GM18519 (cell line): Measurements from ENCODE around the gene ANKDD1B.

ENCODE experiments used
- ATAC-seq: cut with Tn5 transposase; IDR thresholded peaks from one replicate; pipeline ENCODE4 v1.9.1; 2021; ENCODE audit warnings: mild to moderate bottlenecking, moderate library complexity; ENCODE audit not compliant: unreplicated experiment, low FRiP score

Gene ANKDD1B

DNA sequence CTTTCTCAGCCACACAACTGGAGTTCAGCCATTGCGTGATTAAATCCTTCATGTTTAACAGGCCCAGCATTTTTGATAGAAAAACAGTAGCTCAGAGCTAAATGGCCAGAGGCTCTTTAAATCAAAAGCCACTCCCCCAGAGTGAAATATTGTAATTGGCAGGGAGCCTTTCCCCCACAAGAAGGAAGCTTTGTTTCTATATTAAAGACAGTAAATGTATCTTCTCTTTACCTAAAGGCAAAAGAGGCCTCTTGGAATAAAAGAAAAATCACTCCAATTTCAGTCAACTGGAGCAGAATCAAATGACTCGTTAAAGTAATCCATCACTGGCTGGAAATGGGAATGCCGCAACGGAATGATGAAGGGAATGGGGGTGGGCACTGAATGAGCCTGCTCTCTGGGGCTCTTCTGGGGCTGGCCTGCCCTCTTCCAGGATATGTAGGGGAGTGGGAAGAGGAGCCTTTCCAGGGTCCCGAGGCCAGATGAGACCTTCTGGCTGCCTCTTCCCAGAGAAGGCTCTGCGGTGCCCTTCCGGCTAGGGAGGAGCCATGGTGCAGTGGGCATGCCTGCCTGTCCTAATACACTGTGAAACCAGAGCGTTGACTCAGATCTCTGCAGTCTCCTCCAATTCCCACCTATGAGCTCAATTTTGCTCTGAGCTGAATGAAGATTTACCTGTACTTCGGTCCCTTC is 45.2 kb downstream of the ANKDD1B start:
- no peak for ATAC-seq

DNA sequence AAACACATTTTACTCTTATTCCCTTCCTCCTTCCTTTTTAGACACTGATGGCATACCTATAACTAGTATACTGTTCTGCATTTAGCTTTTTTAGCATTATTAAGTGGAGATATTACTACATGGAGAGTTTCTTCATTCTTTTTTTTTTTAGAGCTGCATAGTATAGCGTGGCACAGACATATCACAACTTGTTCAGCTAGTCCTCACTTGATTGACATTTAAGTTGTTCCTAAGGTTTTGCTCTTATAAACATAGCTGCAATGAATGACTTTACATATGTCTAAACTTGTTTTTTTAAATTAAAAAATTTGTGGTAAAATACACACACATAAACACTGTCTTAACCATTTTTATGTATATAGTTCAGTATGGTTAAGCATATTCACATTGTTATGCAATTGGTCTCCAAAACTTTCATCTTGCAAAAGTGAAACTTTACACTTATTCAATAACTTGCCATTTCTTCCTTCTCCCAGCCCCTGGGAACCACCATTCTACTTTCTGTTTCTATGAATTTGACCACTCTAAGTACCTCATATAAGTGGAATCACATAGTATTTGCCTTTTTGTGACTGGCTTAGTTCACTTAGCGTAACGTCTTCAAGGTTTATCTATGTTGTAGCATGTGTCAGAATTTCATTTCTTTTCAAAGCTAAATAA is 48.7 kb downstream of the ANKDD1B start:
- no peak for ATAC-seq

DNA sequence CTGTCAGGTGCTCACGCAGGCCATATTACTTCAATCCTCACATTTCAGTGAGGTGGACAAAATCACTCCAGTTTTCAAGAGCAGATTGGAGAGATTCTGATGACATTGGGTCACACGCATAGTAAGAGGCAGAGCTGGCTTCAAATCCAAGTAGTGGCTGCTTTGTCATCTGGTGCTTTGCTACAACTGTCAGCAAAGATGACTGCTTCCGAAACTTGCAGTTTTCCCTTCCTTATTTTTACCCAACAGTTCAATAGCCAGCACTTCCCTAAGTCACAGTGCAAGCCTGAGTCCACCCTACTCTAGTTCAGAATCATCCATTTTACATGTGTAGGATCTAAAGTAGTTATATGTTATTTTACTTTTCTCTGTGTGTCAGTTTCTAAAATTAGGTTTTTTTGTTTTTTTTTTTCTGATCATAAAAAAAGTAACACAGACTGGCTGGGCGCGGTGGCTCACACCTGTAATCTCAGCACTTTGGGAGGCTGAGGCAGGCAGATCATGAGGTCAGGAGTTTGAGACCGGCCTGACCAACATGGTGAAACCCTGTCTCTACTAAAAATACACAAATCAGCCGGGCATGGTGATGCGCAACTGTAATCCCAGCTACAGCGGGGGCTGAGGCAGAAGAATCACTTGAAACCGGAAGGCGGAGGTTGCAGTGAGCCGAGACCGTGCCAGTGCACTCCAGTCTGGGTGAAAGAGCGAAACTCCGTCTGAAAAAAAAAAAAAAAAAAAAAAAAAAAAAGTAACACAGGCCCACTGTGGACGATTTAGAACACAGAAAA is 49.6 kb downstream of the ANKDD1B start:
- ATAC-seq = no peak

DNA sequence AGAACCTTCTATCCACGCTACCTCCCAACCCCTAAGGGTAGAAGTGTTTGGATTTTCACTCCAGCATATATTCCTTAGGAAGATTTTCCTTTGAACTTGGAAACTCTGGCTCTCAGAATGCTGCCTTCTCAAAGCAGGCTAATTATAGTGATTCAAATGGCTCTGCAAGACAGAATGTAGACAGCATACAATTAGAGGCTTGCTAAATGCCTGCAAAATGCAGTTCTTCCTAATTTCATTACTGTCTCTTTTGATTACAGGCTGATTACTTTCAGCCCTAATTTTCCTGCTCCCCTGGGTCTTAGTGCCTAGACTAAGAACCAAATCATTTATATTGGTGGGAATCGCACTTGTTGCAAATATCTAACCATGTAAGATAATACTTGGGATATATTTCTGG is 50.8 kb downstream of the ANKDD1B start:
- ATAC-seq = no peak

GRCh38 chr5:75663579-75664284 is 52.5 kb downstream of the ANKDD1B start:
- ATAC-seq = no peak

DNA sequence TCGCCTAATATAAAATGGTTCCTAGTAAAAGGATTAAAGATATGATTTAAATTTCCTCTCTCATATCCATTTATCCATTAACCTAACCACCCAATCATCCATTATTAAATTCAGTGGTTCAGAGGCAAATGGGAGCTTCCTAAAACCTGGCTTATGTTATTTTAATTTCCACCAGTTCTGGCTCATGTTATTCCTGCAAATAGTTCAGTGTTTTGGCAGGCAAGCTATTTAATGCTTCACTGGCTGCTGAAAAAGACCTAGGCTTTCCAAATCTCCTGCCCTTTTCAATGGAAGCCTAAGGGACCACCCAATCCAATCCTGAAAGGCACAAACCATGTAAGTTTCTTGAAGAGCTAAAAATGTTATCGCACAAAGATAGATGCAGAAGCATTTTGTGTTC is 53.7 kb downstream of the ANKDD1B start:
- ATAC-seq = no peak

DNA sequence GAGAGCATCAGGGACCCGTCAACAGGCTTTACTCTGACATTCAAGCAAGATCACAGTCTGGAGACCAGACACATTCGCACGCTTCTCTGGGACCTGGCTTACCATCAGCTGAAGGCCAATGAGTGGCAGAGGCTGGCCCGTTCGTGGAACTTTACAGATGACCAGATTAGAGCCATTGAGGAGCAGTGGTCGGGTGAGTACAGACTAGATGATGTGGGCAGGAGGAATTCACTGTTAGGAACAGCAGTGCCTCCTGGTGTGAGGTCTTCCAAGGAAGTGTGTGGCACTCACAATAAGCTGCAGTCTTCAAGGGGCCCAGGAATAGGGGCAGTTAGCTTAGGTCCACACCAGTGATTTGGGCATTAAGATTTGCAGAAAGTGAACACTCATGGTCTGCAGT is 55.5 kb downstream of the ANKDD1B start:
- no peak for ATAC-seq

GRCh38 chr5:75667586-75667985 is 56.3 kb downstream of the ANKDD1B start:
- ATAC-seq = no peak

- ATAC-seq = no peak
Observed at GRCh38 chr5:75668445-75668844, 57.2 kb downstream of the ANKDD1B start.

- ATAC-seq = peak; percentile 74
Observed at GRCh38 chr5:75668977-75669689, 57.9 kb downstream of the ANKDD1B start.

- no peak for ATAC-seq
Observed at GRCh38 chr5:75670577-75670976, 59.3 kb downstream of the ANKDD1B start.

- no peak for ATAC-seq
Observed at GRCh38 chr5:75671506-75671905, 60.3 kb downstream of the ANKDD1B start.

GRCh38 chr5:75672616-75673015 is 61.4 kb downstream of the ANKDD1B start:
- ATAC-seq = no peak

GRCh38 chr5:75675783-75676182 is 64.5 kb downstream of the ANKDD1B start:
- ATAC-seq = no peak

GRCh38 chr5:75677607-75678006 is 66.4 kb downstream of the ANKDD1B start:
- no peak for ATAC-seq

DNA sequence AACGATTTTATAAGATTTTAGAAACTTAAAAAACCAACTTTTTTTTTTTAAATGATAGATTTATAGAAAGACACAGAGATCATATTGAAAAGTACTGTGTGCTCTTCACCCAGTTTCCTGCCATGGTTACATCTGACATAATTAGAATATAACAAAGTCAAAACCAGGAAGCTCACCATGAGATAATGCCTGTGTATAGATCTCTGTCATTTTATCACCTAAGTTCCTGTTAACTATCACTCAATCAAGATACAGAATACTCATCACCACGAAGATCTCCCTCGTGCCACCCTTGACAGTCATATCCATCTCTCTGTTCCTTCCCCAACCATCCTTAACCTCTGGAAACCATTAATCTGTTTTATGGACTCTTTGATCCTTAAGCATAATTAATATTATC is 66.9 kb downstream of the ANKDD1B start:
- no peak for ATAC-seq

DNA sequence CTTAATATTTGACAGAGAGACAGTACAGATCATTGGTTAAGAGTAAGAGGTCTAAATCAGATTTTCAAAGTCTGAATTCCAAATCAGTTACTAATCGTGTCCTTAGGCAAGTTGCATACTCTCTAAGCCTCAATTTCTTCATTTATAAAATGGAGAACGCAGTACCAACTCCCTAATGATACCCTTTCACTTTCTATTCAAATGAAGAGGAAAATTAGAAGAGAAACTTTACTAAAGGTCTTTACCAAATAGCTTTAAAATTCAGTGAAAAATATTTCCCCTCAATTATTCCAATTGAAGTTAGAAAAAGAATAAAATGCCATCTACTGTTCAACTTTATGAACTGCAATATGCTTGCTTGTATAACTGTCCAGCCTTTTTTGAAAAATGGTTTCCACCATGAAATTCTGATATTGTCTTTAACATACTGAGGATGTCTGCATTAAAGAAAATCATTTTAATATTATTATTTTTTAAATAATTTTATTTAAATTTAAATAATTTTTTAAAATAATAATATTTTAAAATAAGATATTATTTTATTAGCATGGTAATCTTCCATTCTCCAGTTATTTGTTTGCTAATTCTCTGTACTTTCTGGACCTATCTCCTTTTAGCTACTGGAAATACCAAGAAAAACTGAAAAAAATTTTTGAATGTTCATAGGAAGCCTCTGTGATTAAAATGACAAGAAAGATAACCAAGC is 70.0 kb downstream of the ANKDD1B start:
- ATAC-seq = no peak

- ATAC-seq = no peak
Observed at GRCh38 chr5:75685141-75685540, 73.9 kb downstream of the ANKDD1B start.

DNA sequence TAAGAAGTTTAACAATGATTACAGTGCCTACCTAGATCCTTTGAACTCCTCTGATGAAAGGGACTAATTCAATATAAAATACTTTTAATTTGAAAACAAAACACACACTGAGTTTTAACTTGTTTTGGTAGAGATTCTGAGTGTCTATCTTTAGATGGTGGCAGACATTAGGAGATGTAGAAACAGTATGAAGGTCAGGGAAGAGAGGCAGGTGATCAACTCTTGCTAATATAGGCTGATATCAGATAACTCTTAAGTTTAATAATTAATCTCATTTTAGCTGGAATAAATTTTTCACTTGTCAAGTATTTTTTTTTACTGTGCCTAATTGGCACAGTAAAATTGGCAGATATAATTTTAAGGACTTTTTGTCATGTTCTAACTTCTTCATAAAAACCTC is 75.2 kb downstream of the ANKDD1B start:
- no peak for ATAC-seq

- ATAC-seq = no peak
Observed at GRCh38 chr5:75690669-75691068, 79.4 kb downstream of the ANKDD1B start.
